ENCODE data around the gene NTRK1. TPM values are rescaled to one million over a fixed set of nuclear protein-coding genes. Genes with fewer than 3 reads are reported as not detected.

The NTRK1 gene
- total and polyA plus RNA-seq, 2 of the 4 experiments (the other 2 are of a cell fraction), result not detected

GRCh38 chr1:156914440-156914856 lies 53.8 kb downstream of the NTRK1 start:
- 0% methylated on average over 1 of the region's 9 CpGs; no CpG with 5 or more reads in 1 of the 2 experiments for WGBS, 2 experiments (ENCODE audit: extremely low coverage in 2 of 2, insufficient read length in 1 of 2)

More at GRCh38 chr1:156914440-156914856, 53.8 kb downstream of the NTRK1 start:
- Histone ChIP-seq H3K4me3 (ENCODE audit: insufficient read depth, low read depth, low read length) (no peak overlapping the region), H4K8ac (ENCODE audit: low read depth in 2 of 2, low read length in 2 of 2) (no peak overlapping the region), H3K4me2 (ENCODE audit: low read depth, low read length) (no peak overlapping the region), H3K27me3 (ENCODE audit: control insufficient read depth, insufficient read depth, low read length) (no peaks in the 10 kb centered on the region), H3K79me1 (ENCODE audit: low read depth in 1 of 2, low read length in 2 of 2) (peaks cover 0 to 14% of the 10 kb centered on the region in 2 experiments; a peak in 1 of 4 replicates), H2AK5ac (ENCODE audit: low read depth, low read length) (no peak overlapping the region), H4K91ac (ENCODE audit: insufficient read depth, low read depth, low read length) (no peak overlapping the region), H3K27ac (ENCODE audit: insufficient read depth, low read length) (no peak overlapping the region), H3K56ac (ENCODE audit: extremely low read depth, insufficient read depth, low read length) (no peak overlapping the region), H3K9ac (ENCODE audit: low read depth, low read length) (no peak overlapping the region), H3K4ac (ENCODE audit: low read depth, low read length) (no peak overlapping the region; the same call in 1 of the 2 replicates), H3K4me1 (ENCODE audit: control insufficient read depth, insufficient read depth, low read length) (peaks cover 8% of the 10 kb centered on the region), H3K36me3 (ENCODE audit: control insufficient read depth, insufficient read depth, low read length) (peaks cover 19% of the 10 kb centered on the region), H3K9me1 (ENCODE audit: insufficient read depth, low read length) (peaks cover 6% of the 10 kb centered on the region), H4K20me1 (ENCODE audit: insufficient read depth, low read length) (peaks cover 3% of the 10 kb centered on the region), H3K23ac (ENCODE audit: low read depth, low read length) (no peak overlapping the region), H3K9me3 (ENCODE audit: control insufficient read depth, insufficient read depth, low read length) (no peaks in the 10 kb centered on the region), H2BK120ac (ENCODE audit: low read depth, low read length) (no peak overlapping the region), H4K5ac (ENCODE audit: low read depth, low read length) (no peak overlapping the region), H2BK15ac (ENCODE audit: low read depth, low read length) (no peak overlapping the region), H3K18ac (ENCODE audit: low read depth, low read length) (no peak overlapping the region), H2BK5ac (ENCODE audit: low read depth, low read length, poor library complexity, severe bottlenecking) (no peak overlapping the region), H2AFZ (replicated peaks; ENCODE audit: low read length, poor library complexity) (peak overlapping the region; percentile 25), H2BK20ac (ENCODE audit: low read depth, low read length) (no peak overlapping the region), H3K14ac (replicated peaks; ENCODE audit: low read depth, low read length) (0 out of 2 replicates have a peak overlapping the region, but pooled peaks have one; percentile 8), H2AK9ac (replicated peaks; ENCODE audit: low read depth, low read length, poor library complexity) (peak overlapping the region; percentile 51)
- ATAC-seq (ENCODE audit: low read depth), result peak; percentile 59
- DNase-seq, result peak; percentile 57
- BruUV-seq (replicated peaks), result no TSS peak
- ChIA-PET CTCF (interaction anchor here (0.8 kb wide), 1 partner anchor 13 kb away, joined by 4 read pairs; no protein-coding TSS in a partner anchor), POLR2A (ENCODE audit: unreplicated experiment) (no interaction called here)
- dilution Hi-C loops (cut with HindIII; ENCODE audit: low sequenced_read_pairs, unreplicated experiment) (no loop called here), in situ Hi-C loops (cut with MboI; ENCODE audit: low sequenced_read_pairs) (no loop called here), intact Hi-C loops (cut with micrococcal nuclease) (no loop called here)
- TF ChIP-seq RFX5 (IDR thresholded peaks at IDR 0.05; ENCODE audit: low read depth, low read length) (no peak), MAFK (IDR thresholded peaks at IDR 0.05; ENCODE audit: low read depth, low read length) (no peak), CHD1 (IDR thresholded peaks at IDR 0.05; ENCODE audit: low read depth, low read length) (no peak), FOS (IDR thresholded peaks at IDR 0.05; ENCODE audit: low read depth, low read length) (0 out of 2 replicates have a peak, but pooled peaks have one; percentile 50), SMC3 (IDR thresholded peaks at IDR 0.05; ENCODE audit: low read depth, low read length) (no peak), RAD21 (IDR thresholded peaks at IDR 0.05; ENCODE audit: low read length) (no peak), MAZ (IDR thresholded peaks at IDR 0.05; ENCODE audit: borderline replicate concordance, low read depth, low read length) (peak; percentile 46; the same call in 1 of the 2 replicates), MXI1 (IDR thresholded peaks at IDR 0.05; ENCODE audit: borderline replicate concordance, low read depth, low read length) (no peak), NFE2L2 (IDR thresholded peaks at IDR 0.05; ENCODE audit: low read depth, low read length) (no peak), POLR2A (IDR thresholded peaks at IDR 0.05; ENCODE audit: low read depth, low read length) (no peak), CEBPB (IDR thresholded peaks at IDR 0.05; ENCODE audit: low read depth, low read length) (no peak), RCOR1 (IDR thresholded peaks at IDR 0.05; ENCODE audit: insufficient replicate concordance, low read length) (no peak), BHLHE40 (IDR thresholded peaks at IDR 0.05; ENCODE audit: low read depth, low read length) (no peak), USF2 (IDR thresholded peaks at IDR 0.05; ENCODE audit: low read depth, low read length) (no peak)
- TF ChIP-seq, protein P1, sequence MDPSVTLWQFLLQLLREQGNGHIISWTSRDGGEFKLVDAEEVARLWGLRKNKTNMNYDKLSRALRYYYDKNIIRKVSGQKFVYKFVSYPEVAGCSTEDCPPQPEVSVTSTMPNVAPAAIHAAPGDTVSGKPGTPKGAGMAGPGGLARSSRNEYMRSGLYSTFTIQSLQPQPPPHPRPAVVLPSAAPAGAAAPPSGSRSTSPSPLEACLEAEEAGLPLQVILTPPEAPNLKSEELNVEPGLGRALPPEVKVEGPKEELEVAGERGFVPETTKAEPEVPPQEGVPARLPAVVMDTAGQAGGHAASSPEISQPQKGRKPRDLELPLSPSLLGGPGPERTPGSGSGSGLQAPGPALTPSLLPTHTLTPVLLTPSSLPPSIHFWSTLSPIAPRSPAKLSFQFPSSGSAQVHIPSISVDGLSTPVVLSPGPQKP (IDR thresholded peaks at IDR 0.05; ENCODE audit: borderline replicate concordance, low read depth, low read length), result no peak
- TF ChIP-seq, protein P2, sequence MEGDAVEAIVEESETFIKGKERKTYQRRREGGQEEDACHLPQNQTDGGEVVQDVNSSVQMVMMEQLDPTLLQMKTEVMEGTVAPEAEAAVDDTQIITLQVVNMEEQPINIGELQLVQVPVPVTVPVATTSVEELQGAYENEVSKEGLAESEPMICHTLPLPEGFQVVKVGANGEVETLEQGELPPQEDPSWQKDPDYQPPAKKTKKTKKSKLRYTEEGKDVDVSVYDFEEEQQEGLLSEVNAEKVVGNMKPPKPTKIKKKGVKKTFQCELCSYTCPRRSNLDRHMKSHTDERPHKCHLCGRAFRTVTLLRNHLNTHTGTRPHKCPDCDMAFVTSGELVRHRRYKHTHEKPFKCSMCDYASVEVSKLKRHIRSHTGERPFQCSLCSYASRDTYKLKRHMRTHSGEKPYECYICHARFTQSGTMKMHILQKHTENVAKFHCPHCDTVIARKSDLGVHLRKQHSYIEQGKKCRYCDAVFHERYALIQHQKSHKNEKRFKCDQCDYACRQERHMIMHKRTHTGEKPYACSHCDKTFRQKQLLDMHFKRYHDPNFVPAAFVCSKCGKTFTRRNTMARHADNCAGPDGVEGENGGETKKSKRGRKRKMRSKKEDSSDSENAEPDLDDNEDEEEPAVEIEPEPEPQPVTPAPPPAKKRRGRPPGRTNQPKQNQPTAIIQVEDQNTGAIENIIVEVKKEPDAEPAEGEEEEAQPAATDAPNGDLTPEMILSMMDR (conservative IDR thresholded peaks at IDR 0.05; ENCODE audit: low read depth, low read length), result no peak
